ENCODE results near the gene SLC39A1.

GRCh38 chr1:153960206-153960605 lies 3.1 kb downstream of the SLC39A1 start:
- TF ChIP-seq, protein P1, sequence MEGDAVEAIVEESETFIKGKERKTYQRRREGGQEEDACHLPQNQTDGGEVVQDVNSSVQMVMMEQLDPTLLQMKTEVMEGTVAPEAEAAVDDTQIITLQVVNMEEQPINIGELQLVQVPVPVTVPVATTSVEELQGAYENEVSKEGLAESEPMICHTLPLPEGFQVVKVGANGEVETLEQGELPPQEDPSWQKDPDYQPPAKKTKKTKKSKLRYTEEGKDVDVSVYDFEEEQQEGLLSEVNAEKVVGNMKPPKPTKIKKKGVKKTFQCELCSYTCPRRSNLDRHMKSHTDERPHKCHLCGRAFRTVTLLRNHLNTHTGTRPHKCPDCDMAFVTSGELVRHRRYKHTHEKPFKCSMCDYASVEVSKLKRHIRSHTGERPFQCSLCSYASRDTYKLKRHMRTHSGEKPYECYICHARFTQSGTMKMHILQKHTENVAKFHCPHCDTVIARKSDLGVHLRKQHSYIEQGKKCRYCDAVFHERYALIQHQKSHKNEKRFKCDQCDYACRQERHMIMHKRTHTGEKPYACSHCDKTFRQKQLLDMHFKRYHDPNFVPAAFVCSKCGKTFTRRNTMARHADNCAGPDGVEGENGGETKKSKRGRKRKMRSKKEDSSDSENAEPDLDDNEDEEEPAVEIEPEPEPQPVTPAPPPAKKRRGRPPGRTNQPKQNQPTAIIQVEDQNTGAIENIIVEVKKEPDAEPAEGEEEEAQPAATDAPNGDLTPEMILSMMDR (IDR thresholded peaks at IDR 0.05; ENCODE audit: low read length): no peak
- TF ChIP-seq EZH2 (IDR thresholded peaks at IDR 0.05; ENCODE audit: borderline replicate concordance, low read length): no peak

Measured in OCI-LY1 (cell line).